Esophagus muscularis mucosa (tissue), 4 donors: ENCODE measurements around the gene CCZ1B. TPM values are rescaled to one million over a fixed set of nuclear protein-coding genes. Genes with fewer than 3 reads are reported as not detected.
"Not testable (repeated sequence)": the region's sequence is repeated elsewhere in the genome, so short reads cannot be mapped to it uniquely, and the experiment has no call there.

Source experiments
- DNase-seq: peaks from one replicate; pipeline ENCODE4 v3.0.0-alpha.2; 2017; ENCODE audit errors: extremely low spot score
- H3K27ac ChIP-seq, 4 donors: fragments of 200-600 bp; sonication (generic); replicated peaks in 1 of 4; 1 replicate in 3 of 4; 2 replicates in 1 of 4; pipeline ENCODE4 v1.5.1; 2016 to 2019; ENCODE audit warnings: mild to moderate bottlenecking in 1 of 4
- H3K27me3 ChIP-seq, 4 donors: fragments of 200-600 bp; sonication (generic); one replicate each; pipeline versions ENCODE4 v1.5.1 to v1.6.0; 2016 to 2019
- H3K36me3 ChIP-seq, 4 donors: fragments of 200-600 bp; sonication (generic); one replicate each; pipeline ENCODE4 v1.5.1; 2016 to 2019
- H3K4me1 ChIP-seq, 4 donors: fragments of 200-600 bp; sonication (generic); one replicate each; pipeline ENCODE4 v1.5.1; 2016 to 2019
- H3K4me3 ChIP-seq, 4 donors: fragments of 200-600 bp; sonication (generic); 1 replicate in 2 of 4; 2 replicates in 2 of 4; pipeline ENCODE4 v1.5.1; 2016 to 2019; ENCODE audit warnings: mild to moderate bottlenecking in 4 of 4, moderate library complexity in 1 of 4
- H3K9me3 ChIP-seq, 4 donors: fragments of 200-600 bp; sonication (generic); 1 replicate in 3 of 4; 2 replicates in 1 of 4; pipeline ENCODE4 v1.5.1; 2016 to 2019
- CTCF ChIP-seq, 3 experiments: fragments of 200-600 bp in 2 of 3; fragments of 450-650 bp in 1 of 3; sonication (generic) in 2 of 3; IDR thresholded peaks; one replicate each; pipeline ENCODE4 v1.5.1; 2017 to 2019; ENCODE audit warnings: antibody characterized with exemption in 3 of 3, mild to moderate bottlenecking in 2 of 3, moderate library complexity in 1 of 3
- EP300 ChIP-seq: sonication (generic); formaldehyde crosslinking; IDR thresholded peaks from one replicate; pipeline ENCODE4 v1.6.1; 2017; ENCODE audit warnings: antibody characterized with exemption
- POLR2A ChIP-seq: fragments of 450-650 bp; IDR thresholded peaks from one replicate; pipeline ENCODE4 v1.6.1; 2017; ENCODE audit warnings: antibody characterized with exemption, moderate library complexity, mild to moderate bottlenecking, low read depth
- POLR2AphosphoS5 ChIP-seq, 2 donors: sonication (generic); formaldehyde crosslinking; IDR thresholded peaks; one replicate each; pipeline ENCODE4 v1.6.1; 2017; ENCODE audit warnings: antibody characterized with exemption in 2 of 2
- WGBS: methylation state at CpG from one replicate; pipeline ENCODE4 v1.1.5; 2018; 5-methylcytosine and 5-hydroxymethylcytosine counted together
- intact Hi-C: fragments of 100-400 bp; cut with DNase I; formaldehyde crosslinking; loops from one replicate; pipeline ENCODE4 v1.15.1; 2023
- total RNA-seq, 4 donors: library from RNA; depleted of rRNA; stranded (reverse); fragments of >200 nt; gene quantifications; one replicate each; pipeline versions ENCODE4 v1.1.0 to v1.2.1, GENCODE V29; 2016

CCZ1B gene
- total RNA-seq, 4 donors from 2014 or later, result 15.4 to 70.6 (median 38.0) TPM

DNA sequence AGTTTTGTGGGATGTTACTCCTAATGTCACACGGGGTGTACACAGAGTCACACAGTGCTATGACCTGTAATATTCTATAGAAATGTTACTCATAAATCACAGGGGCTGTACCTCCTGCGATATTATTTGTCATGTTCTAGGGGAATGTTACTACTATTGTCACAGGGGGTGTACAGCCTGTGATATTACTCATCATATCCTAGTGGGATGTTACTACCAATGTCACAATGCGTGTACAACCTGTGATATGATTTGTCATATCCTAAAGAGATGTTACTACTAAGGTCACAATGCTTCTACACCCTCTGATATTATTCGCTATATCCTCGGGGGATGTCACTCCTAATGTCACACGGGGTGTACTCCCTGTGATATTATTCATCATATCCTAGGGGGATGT lies 7.6 kb upstream of the CCZ1B start:
- H3K4me3 ChIP-seq, result no peak overlapping the region

GRCh38 chr7:6831018-6831725 lies 5.1 kb upstream of the CCZ1B start:
- no peak for DNase-seq
- Histone ChIP-seq H3K27ac (no peak overlapping the region), H3K36me3 (no peaks in the 10 kb centered on the region), H3K4me3 (no peak overlapping the region), H3K9me3 (no peaks in the 10 kb centered on the region), H3K4me1 (no peaks in the 10 kb centered on the region), H3K27me3 (peaks cover 0 to 31% (median 0%) of the 10 kb centered on the region in 4 donors)
- TF ChIP-seq EP300, result no peak
- TF ChIP-seq POLR2AphosphoS5 (IDR thresholded peaks at IDR 0.05), result no peak
- no peak for TF ChIP-seq POLR2A
- TF ChIP-seq CTCF (IDR thresholded peaks at IDR 0.05), result no peak
- 82% methylated on average over 7 of the region's 7 CpGs for WGBS
- intact Hi-C loops, result no loop called here

More for the DNA sequence above, 7.6 kb upstream of the CCZ1B start:
- no peak for TF ChIP-seq EP300
- TF ChIP-seq POLR2A, result no peak
- no peak for TF ChIP-seq CTCF (IDR thresholded peaks at IDR 0.05)
- no peak for TF ChIP-seq POLR2AphosphoS5 (IDR thresholded peaks at IDR 0.05)
- Histone ChIP-seq H3K9me3 (no peaks in the 10 kb centered on the region), H3K36me3 (no peaks in the 10 kb centered on the region), H3K4me1 (no peaks in the 10 kb centered on the region), H3K27ac (no peak overlapping the region), H3K27me3 (peaks cover 0 to 31% (median 0%) of the 10 kb centered on the region in 4 donors)
- 87% methylated on average over 6 of the region's 6 CpGs for WGBS
- intact Hi-C loops, result no loop called here
- no peak for DNase-seq

DNA sequence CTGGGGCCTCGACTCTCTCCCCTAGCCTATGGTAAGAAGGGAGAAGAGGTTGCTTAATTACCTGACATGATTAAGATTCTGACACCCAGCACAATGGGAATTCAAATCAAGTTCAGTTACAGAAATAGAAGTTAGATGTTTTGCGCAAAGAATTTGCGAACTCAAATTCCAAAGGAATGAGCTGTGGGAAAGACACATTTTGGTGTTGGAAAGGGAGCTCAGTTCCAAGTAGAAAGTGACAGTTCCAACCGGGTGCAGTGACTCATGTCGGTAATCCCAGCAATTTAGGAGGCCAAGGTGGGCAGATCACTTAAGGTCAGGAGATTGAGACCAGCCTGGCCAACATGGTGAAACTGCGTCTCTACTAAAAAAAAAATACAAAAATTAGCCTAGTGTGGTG lies 4.0 kb upstream of the CCZ1B start:
- H3K9me3 ChIP-seq, H3K4me1 ChIP-seq, H3K4me3 ChIP-seq, H3K36me3 ChIP-seq, intact Hi-C loops, DNase-seq, H3K27ac ChIP-seq: not testable (repeated sequence)
- peaks cover 0 to 31% (median 0%) of the 10 kb centered on the region in 4 donors for H3K27me3 ChIP-seq
- WGBS, result 93% methylated on average over 6 of the region's 6 CpGs

DNA sequence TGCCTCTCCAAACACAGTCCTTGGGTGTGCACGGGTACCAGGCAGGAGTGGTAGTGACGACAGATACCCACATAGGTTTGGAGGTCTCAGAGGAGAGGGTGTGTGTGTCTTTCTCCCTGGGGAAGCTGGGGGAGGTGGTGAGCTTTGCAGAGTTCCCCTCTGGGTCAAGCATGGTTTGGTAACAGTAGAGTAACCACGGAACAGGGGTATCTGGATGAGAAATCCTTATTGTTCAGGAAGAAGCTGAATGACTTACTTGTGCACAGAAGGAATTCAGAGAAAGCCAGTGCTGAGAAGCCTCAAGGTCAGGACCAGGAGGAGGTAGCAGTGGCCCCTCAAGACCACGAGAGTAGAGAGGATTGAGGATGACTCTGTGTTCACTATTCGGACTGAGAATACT lies 3.5 kb upstream of the CCZ1B start:
- H3K36me3 ChIP-seq, H3K9me3 ChIP-seq, H3K4me3 ChIP-seq, H3K27ac ChIP-seq, intact Hi-C loops, H3K4me1 ChIP-seq, DNase-seq: not testable (repeated sequence)
- H3K27me3 ChIP-seq, result peaks cover 0 to 27% (median 0%) of the 10 kb centered on the region in 4 donors
- 90% methylated on average over 5 of the region's 5 CpGs for WGBS

DNA sequence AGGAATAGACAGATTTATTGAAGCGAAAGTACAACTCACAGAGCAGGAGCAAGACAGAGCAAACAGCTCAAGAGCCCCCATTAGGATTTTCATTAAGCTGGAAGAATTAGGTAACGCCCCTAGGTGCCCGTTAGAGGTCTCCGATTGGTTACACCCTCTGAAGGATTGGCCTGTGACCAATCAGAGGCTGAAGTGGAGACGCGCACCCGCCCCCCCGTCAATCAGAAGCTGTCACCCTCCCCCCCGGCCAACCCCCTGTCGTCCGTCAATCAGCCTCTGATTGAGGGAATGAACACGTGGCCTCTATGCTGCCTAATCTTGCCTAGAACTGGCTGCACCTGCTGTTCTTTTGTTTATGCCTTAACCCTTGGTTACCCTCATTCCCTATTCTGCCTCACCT lies 1.1 kb upstream of the CCZ1B start:
- WGBS, result 71% methylated on average over 7 of the region's 12 CpGs
- H3K9me3 ChIP-seq, DNase-seq, H3K36me3 ChIP-seq, H3K4me1 ChIP-seq, H3K27ac ChIP-seq, H3K4me3 ChIP-seq, intact Hi-C loops: not testable (repeated sequence)
- peaks cover 0 to 12% (median 0%) of the 10 kb centered on the region in 4 donors for H3K27me3 ChIP-seq

GRCh38 chr7:6825236-6826125 lies 594 bp downstream of the CCZ1B start:
- Histone ChIP-seq H3K27ac (peak overlapping the region in 3 of 4 donors; percentile 55 to 78 (median 74)), H3K36me3 (peaks cover 0 to 27% (median 13%) of the 10 kb centered on the region in 4 donors), H3K4me3 (peak overlapping the region; percentile 54 to 73 (median 60))
- H3K27me3 ChIP-seq, intact Hi-C loops, H3K4me1 ChIP-seq, H3K9me3 ChIP-seq, DNase-seq: not testable (repeated sequence)
- WGBS, result 39% methylated on average over 12 of the region's 42 CpGs

DNA sequence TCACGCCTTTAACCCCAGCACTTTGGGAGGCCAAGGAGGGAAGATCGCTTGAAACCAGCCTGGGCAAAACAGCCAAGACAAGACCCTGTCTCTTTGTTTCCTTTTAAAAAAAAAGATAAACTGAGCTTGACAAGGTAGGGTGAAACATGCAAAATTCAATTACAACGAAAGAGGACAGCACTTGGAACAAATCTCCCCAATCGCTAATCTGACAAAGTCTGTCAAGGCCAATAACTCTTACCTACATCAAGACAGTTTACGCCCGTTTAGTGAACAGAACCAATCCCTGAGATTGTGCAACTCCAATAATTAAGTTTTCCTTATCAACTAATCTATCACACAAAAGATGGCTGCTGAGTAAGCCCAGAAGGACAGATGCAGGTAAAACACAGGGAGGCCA lies 4.5 kb downstream of the CCZ1B start:
- H3K36me3 ChIP-seq, result peaks cover 0 to 61% (median 38%) of the 10 kb centered on the region in 4 donors
- H3K9me3 ChIP-seq, H3K27ac ChIP-seq, H3K4me1 ChIP-seq, H3K27me3 ChIP-seq, H3K4me3 ChIP-seq, intact Hi-C loops, DNase-seq: not testable (repeated sequence)
- 93% methylated on average over 6 of the region's 6 CpGs for WGBS

DNA sequence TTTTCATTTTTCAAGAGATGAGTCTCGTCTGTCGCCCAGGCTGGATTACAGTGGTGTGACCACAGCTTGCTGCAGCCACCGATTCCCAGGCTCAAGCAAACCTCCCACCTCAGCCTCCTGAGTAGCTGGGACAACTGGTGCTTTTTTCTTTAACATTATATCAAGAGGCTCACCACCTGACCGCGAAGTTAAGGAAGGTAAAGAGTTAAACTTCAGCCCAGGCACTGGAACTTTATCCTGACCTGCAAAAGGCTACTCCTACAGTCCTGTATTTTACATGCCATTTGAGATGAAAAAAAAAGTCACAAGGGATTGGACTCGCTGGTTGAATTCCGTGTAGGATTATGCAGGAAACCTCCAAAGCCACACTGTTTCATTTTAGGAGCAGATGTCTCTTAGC lies 10.6 kb downstream of the CCZ1B start:
- H3K27me3 ChIP-seq, H3K27ac ChIP-seq, DNase-seq, H3K4me1 ChIP-seq, H3K9me3 ChIP-seq, intact Hi-C loops, H3K4me3 ChIP-seq: not testable (repeated sequence)
- 97% methylated on average over 7 of the region's 7 CpGs for WGBS
- peaks cover 0 to 73% (median 43%) of the 10 kb centered on the region in 4 donors for H3K36me3 ChIP-seq

GRCh38 chr7:6813011-6813410 lies 13.1 kb downstream of the CCZ1B start:
- H3K27ac ChIP-seq, H3K4me3 ChIP-seq, H3K9me3 ChIP-seq, H3K4me1 ChIP-seq, DNase-seq, intact Hi-C loops, H3K27me3 ChIP-seq: not testable (repeated sequence)
- WGBS, result 100% methylated on average over 2 of the region's 2 CpGs
- peaks cover 5 to 66% (median 38%) of the 10 kb centered on the region in 4 donors for H3K36me3 ChIP-seq

- intact Hi-C loops, DNase-seq, H3K4me3 ChIP-seq, H3K4me1 ChIP-seq, H3K9me3 ChIP-seq, H3K27me3 ChIP-seq, H3K27ac ChIP-seq: not testable (repeated sequence)
- WGBS, result no CpG with 5 or more reads among the region's 6 CpGs
- peaks cover 5 to 31% (median 16%) of the 10 kb centered on the region in 4 donors for H3K36me3 ChIP-seq
Measured at GRCh38 chr7:6807959-6808358, 18.1 kb downstream of the CCZ1B start.
